ENCODE results near the gene BECN2.

GRCh38 chr1:241979926-241980325 lies 22.4 kb downstream of the BECN2 start:
- TF ChIP-seq POLR2AphosphoS5 (IDR thresholded peaks at IDR 0.05) (no peak), CTCF (IDR thresholded peaks at IDR 0.05) (no peak), POLR2A (IDR thresholded peaks at IDR 0.05) (no peak)

Measured in gastroesophageal sphincter (tissue), 3 donors.